Vagina (tissue), 2 donors: ENCODE results near the gene OBSL1.

Experiments
- POLR2A ChIP-seq, 2 donors: fragments of 450-650 bp; IDR thresholded peaks; one replicate each; pipeline ENCODE4 v1.6.1; 2017; ENCODE audit warnings: antibody characterized with exemption in 2 of 2, mild to moderate bottlenecking in 2 of 2, moderate library complexity in 2 of 2
- POLR2AphosphoS5 ChIP-seq, 2 donors: sonication (generic); formaldehyde crosslinking; IDR thresholded peaks; one replicate each; pipeline ENCODE4 v1.9.0; 2017; ENCODE audit warnings: antibody characterized with exemption in 2 of 2, mild to moderate bottlenecking in 2 of 2, low read depth in 1 of 2; ENCODE audit not compliant: insufficient read depth in 1 of 2
- TF ChIP-seq, protein P1 (sequence below), 3 experiments: fragments of 450-650 bp in 2 of 3; fragments of 200-600 bp in 1 of 3; sonication (generic) in 1 of 3; IDR thresholded peaks; one replicate each; pipeline ENCODE4 v1.5.1; 2017 to 2019; ENCODE audit warnings: antibody characterized with exemption in 3 of 3, mild to moderate bottlenecking in 2 of 3, moderate library complexity in 2 of 3

DNA sequence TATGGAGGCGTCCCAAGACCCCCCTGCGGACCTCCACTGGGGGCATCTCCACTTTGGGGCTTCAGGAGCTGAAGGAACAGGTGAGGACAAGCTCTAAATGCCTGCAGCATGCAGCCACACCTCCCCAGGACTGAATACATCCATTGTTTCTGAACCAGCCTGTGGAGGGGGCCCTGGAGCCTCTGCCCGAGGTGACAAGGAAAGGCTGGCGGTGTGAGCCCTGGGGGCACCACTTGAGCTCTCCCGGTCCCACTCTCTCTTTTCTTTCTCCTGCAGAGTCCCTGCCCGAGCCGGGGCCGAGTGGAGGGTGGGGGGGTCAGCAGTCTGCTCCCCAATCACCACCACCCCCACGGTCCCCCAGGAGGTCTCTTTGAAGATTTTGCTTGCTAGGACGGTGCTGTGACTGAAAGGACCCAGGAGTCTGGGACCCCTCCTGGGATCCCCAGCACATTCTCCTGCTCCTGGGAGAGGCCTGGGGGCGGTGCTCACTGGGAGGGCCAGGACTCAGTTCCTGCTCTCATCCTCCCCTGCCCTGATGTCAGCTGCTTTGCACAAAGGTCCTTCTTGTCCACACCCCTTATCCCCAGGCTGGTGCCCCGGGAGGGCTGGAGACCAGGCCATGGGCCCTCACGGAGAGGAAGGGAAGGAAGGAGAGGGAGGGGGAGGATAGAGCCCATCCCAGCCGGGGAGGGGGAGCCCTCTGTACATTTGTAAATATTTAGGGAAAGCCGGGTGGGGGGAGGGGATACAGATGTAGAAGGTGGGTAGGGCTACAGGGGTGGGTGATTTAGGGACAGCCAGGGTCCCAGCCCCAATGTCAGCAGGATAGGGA lies 33.5 kb downstream of the OBSL1 start:
- TF ChIP-seq, protein P1, sequence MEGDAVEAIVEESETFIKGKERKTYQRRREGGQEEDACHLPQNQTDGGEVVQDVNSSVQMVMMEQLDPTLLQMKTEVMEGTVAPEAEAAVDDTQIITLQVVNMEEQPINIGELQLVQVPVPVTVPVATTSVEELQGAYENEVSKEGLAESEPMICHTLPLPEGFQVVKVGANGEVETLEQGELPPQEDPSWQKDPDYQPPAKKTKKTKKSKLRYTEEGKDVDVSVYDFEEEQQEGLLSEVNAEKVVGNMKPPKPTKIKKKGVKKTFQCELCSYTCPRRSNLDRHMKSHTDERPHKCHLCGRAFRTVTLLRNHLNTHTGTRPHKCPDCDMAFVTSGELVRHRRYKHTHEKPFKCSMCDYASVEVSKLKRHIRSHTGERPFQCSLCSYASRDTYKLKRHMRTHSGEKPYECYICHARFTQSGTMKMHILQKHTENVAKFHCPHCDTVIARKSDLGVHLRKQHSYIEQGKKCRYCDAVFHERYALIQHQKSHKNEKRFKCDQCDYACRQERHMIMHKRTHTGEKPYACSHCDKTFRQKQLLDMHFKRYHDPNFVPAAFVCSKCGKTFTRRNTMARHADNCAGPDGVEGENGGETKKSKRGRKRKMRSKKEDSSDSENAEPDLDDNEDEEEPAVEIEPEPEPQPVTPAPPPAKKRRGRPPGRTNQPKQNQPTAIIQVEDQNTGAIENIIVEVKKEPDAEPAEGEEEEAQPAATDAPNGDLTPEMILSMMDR (IDR thresholded peaks at IDR 0.05) = no peak
- TF ChIP-seq POLR2A (IDR thresholded peaks at IDR 0.05) (no peak), POLR2AphosphoS5 (IDR thresholded peaks at IDR 0.05; ENCODE audit: insufficient read depth in 1 of 2, low read depth in 1 of 2) (no peak)
